H9 (cell line): ENCODE data around the gene DSTN. TPM values are rescaled to one million over a fixed set of nuclear protein-coding genes. Genes with fewer than 3 reads are reported as not detected.

Source experiments
- DNase-seq: peaks from one replicate; pipeline ENCODE4 v3.0.0-alpha.2; 2017
- H2AFZ ChIP-seq: one replicate; pipeline ENCODE4 v1.6.1; 2013; ENCODE audit warnings: mild to moderate bottlenecking, low read length, control low read depth, moderate library complexity
- H2AK5ac ChIP-seq: 2 replicates; pipeline ENCODE4 v1.6.1; 2013; ENCODE audit warnings: low read length, control low read depth, mixed read lengths; ENCODE audit not compliant: insufficient read length
- H2BK120ac ChIP-seq: one replicate; pipeline ENCODE4 v1.6.1; 2013; ENCODE audit warnings: low read depth, mild to moderate bottlenecking, low read length, control low read depth, inconsistent platforms; ENCODE audit not compliant: poor library complexity, severe bottlenecking
- H2BK12ac ChIP-seq: 2 replicates; pipeline ENCODE4 v1.6.1; 2013; ENCODE audit warnings: low read length, control low read depth, mixed read lengths, low read depth; ENCODE audit not compliant: insufficient read length
- H2BK15ac ChIP-seq: 2 replicates; pipeline ENCODE4 v1.6.1; 2013; ENCODE audit warnings: low read depth, low read length, control low read depth
- H2BK20ac ChIP-seq: one replicate; pipeline ENCODE4 v1.6.1; 2013; ENCODE audit warnings: low read depth, mild to moderate bottlenecking, low read length, control low read depth, inconsistent platforms; ENCODE audit not compliant: poor library complexity, severe bottlenecking
- H2BK5ac ChIP-seq: 2 replicates; pipeline ENCODE4 v1.6.1; 2013; ENCODE audit warnings: low read length, control low read depth, mixed read lengths; ENCODE audit not compliant: insufficient read length
- H3K14ac ChIP-seq: 2 replicates; pipeline ENCODE4 v1.6.1; 2013; ENCODE audit warnings: low read length, control low read depth; ENCODE audit not compliant: insufficient read depth
- H3K18ac ChIP-seq: 2 replicates; pipeline ENCODE4 v1.6.1; 2013; ENCODE audit warnings: low read depth, mild to moderate bottlenecking, mixed read lengths, low read length, control low read depth; ENCODE audit not compliant: insufficient read length
- H3K23ac ChIP-seq: 2 replicates; pipeline ENCODE4 v1.6.1; 2013; ENCODE audit warnings: low read length, control low read depth, mixed read lengths, low read depth; ENCODE audit not compliant: insufficient read length
- H3K23me2 ChIP-seq: 2 replicates; pipeline ENCODE4 v1.6.1; 2013; ENCODE audit warnings: low read depth, mild to moderate bottlenecking, mixed read lengths, low read length, control low read depth; ENCODE audit not compliant: insufficient read length, poor library complexity, severe bottlenecking
- H3K27ac ChIP-seq: 2 replicates; pipeline ENCODE4 v1.5.1; 2013; ENCODE audit warnings: low read length, control low read depth, mixed read lengths, low read depth; ENCODE audit not compliant: insufficient read length
- H3K27me3 ChIP-seq: 2 replicates; pipeline ENCODE4 v1.6.1; 2013; ENCODE audit warnings: low read length, control low read depth, inconsistent platforms; ENCODE audit not compliant: insufficient read depth
- H3K4ac ChIP-seq: 2 replicates; pipeline ENCODE4 v1.6.1; 2013; ENCODE audit warnings: low read depth, mild to moderate bottlenecking, control low read depth, inconsistent platforms, low read length, moderate library complexity
- H3K4me1 ChIP-seq: 2 replicates; pipeline ENCODE4 v1.6.1; 2013; ENCODE audit warnings: low read length, control low read depth, inconsistent platforms; ENCODE audit not compliant: insufficient read depth
- H3K4me2 ChIP-seq: 2 replicates; pipeline ENCODE4 v1.6.1; 2013; ENCODE audit warnings: low read length, control low read depth, mixed read lengths; ENCODE audit not compliant: insufficient read length, insufficient read depth
- H3K56ac ChIP-seq: 2 replicates; pipeline ENCODE4 v1.6.1; 2013; ENCODE audit warnings: low read depth, mild to moderate bottlenecking, mixed read lengths, low read length, control low read depth; ENCODE audit not compliant: insufficient read length
- H3K79me1 ChIP-seq: 2 replicates; pipeline ENCODE4 v1.6.1; 2013; ENCODE audit warnings: low read depth, mild to moderate bottlenecking, moderate library complexity, low read length, control low read depth, inconsistent platforms; ENCODE audit not compliant: insufficient read depth, poor library complexity, severe bottlenecking
- H3K79me2 ChIP-seq: 2 replicates; pipeline ENCODE4 v1.6.1; 2013; ENCODE audit warnings: low read length, control low read depth, inconsistent platforms; ENCODE audit not compliant: insufficient read depth
- H3K9ac ChIP-seq: 2 replicates; pipeline ENCODE4 v1.6.1; 2013; ENCODE audit warnings: low read length, control low read depth, mixed read lengths; ENCODE audit not compliant: insufficient read length; ENCODE audit errors: extremely low read depth
- H3K9me3 ChIP-seq: one replicate; pipeline ENCODE4 v1.6.1; 2013; ENCODE audit warnings: low read depth, low read length, inconsistent platforms; ENCODE audit not compliant: control insufficient read depth
- H3T11ph ChIP-seq: one replicate; pipeline ENCODE4 v1.6.1; 2013; ENCODE audit warnings: mild to moderate bottlenecking, low read length, control low read depth, inconsistent platforms
- H4K20me1 ChIP-seq: one replicate; pipeline ENCODE4 v1.6.1; 2013; ENCODE audit not compliant: control insufficient read depth, insufficient read length, insufficient read depth
- H4K5ac ChIP-seq: 2 replicates; pipeline ENCODE4 v1.6.1; 2013; ENCODE audit warnings: low read depth, mild to moderate bottlenecking, mixed read lengths, low read length, control low read depth; ENCODE audit not compliant: insufficient read length
- H4K8ac ChIP-seq: replicated peaks from 2 replicates; pipeline ENCODE4 v1.6.1; 2013; ENCODE audit warnings: low read length, control low read depth, mixed read lengths, low read depth; ENCODE audit not compliant: insufficient read length
- H4K91ac ChIP-seq: 2 replicates; pipeline ENCODE4 v1.6.1; 2013; ENCODE audit warnings: low read depth, mild to moderate bottlenecking, moderate library complexity, mixed read lengths, low read length, control low read depth; ENCODE audit not compliant: insufficient read length
- H3K27ac Mint-ChIP-seq, 3 experiments: 2 replicates in 2 of 3; 3 replicates in 1 of 3; pipeline ENCODE4 v1.8.0; 2020 to 2021; ENCODE audit warnings: mixed read lengths in 3 of 3, mild to moderate bottlenecking in 1 of 3, moderate library complexity in 1 of 3
- H3K27me3 Mint-ChIP-seq: 2 replicates; pipeline ENCODE4 v1.8.0; 2021; ENCODE audit warnings: low read depth, mild to moderate bottlenecking, moderate library complexity, mixed read lengths
- H3K36me3 Mint-ChIP-seq, 3 experiments: 2 replicates in 2 of 3; 3 replicates in 1 of 3; pipeline ENCODE4 v1.8.0; 2020 to 2021; ENCODE audit warnings: low read depth in 3 of 3, mixed read lengths in 3 of 3; ENCODE audit not compliant: insufficient read depth in 1 of 3
- H3K4me1 Mint-ChIP-seq, 2 experiments: 2 replicates each; pipeline ENCODE4 v1.8.0; 2020; ENCODE audit warnings: mixed read lengths in 2 of 2
- H3K4me3 Mint-ChIP-seq, 2 experiments: 2 replicates in 1 of 2; 3 replicates in 1 of 2; pipeline ENCODE4 v1.8.0; 2020 to 2021; ENCODE audit warnings: mild to moderate bottlenecking in 2 of 2, mixed read lengths in 2 of 2, moderate library complexity in 1 of 2
- H3K9me3 Mint-ChIP-seq, 2 experiments: 2 replicates in 1 of 2; 3 replicates in 1 of 2; pipeline ENCODE4 v1.8.0; 2020; ENCODE audit warnings: mild to moderate bottlenecking in 2 of 2, mixed read lengths in 2 of 2, moderate library complexity in 1 of 2
- WGBS: extraction: QIAGEN DNeasy Blood & Tissue Kit; methylation state at CpG from one replicate; pipeline ENCODE4 v1.1.7; 2013; ENCODE audit warnings: missing lambda C conversion rate, low lambda C conversion rate, mixed read lengths; ENCODE audit not compliant: insufficient read length; ENCODE audit errors: extremely low coverage; 5-methylcytosine and 5-hydroxymethylcytosine counted together
- total RNA-seq: library from RNA; stranded (reverse); gene quantifications from 2 replicates; pipeline ENCODE4 v1.2.1, GENCODE V29; 2021
- TF ChIP-seq, protein P1 (sequence below): fragments of 200-600 bp; sonication (generic); conservative IDR thresholded peaks from 3 replicates; pipeline ENCODE4 v1.8.0; 2021; ENCODE audit warnings: antibody characterized with exemption, mild to moderate bottlenecking

DSTN gene
- total RNA-seq, 1 experiment from 2014 or later: 145 TPM

DNA sequence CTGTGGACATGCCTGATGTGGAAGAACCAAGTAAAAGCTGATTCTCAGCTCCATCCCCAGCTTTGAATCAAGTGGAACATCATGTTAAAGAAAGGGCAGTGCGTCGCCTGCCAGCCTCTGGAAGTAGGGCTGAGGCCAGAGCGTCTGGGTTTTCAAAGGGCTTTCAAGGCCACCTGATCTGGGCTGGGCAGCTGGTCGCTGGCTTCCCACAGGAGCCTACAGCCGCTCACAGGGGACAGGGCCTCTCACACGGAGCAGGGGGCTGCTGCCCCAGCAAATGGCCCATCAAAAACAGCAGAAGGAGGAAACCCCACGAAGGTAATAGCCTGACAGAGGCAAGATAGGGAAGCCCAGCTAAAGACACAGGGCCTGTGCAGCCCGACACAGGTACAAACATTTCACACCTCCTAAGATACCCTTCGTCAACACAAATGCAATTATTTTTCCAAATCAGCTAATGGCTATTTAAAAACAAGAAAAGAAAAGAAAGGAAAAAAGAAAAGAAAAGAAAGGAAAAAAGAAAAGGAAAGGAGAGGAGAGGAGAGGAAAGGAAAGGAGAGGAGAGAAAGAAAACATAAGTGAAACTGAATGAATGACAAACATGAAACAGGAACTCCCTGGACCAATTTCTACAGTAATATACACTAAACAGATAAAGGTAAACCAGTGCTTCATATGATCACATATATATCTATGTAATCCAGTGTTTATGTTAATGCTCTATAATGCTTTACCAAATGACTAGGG, 87.4 kb downstream of the DSTN start:
- peaks cover 24% of the 10 kb centered on the region; the same call in 1 of the 2 replicates for H3K79me2 ChIP-seq

More for the DNA sequence above, 87.4 kb downstream of the DSTN start:
- H3K4ac ChIP-seq: no peak overlapping the region
- no peak overlapping the region for H3K18ac ChIP-seq
- H3T11ph ChIP-seq: no peak overlapping the region
- Mint-ChIP-seq H3K4me3 (no peak overlapping the region), H3K4me1 (peaks cover 34 to 44% of the 10 kb centered on the region in 2 experiments), H3K36me3 (peaks cover 47 to 53% (median 52%) of the 10 kb centered on the region in 3 experiments), H3K9me3 (peaks cover 11 to 22% of the 10 kb centered on the region in 2 experiments), H3K27ac (peak overlapping the region; percentile 66 to 79 (median 74); a peak in 4 of 7 replicates), H3K27me3 (no peaks in the 10 kb centered on the region; the same call in 1 of the 2 replicates)
- no peak overlapping the region for H3K23ac ChIP-seq
- H2AFZ ChIP-seq: no peak overlapping the region
- H3K9ac ChIP-seq: no peak overlapping the region
- TF ChIP-seq, protein P1, sequence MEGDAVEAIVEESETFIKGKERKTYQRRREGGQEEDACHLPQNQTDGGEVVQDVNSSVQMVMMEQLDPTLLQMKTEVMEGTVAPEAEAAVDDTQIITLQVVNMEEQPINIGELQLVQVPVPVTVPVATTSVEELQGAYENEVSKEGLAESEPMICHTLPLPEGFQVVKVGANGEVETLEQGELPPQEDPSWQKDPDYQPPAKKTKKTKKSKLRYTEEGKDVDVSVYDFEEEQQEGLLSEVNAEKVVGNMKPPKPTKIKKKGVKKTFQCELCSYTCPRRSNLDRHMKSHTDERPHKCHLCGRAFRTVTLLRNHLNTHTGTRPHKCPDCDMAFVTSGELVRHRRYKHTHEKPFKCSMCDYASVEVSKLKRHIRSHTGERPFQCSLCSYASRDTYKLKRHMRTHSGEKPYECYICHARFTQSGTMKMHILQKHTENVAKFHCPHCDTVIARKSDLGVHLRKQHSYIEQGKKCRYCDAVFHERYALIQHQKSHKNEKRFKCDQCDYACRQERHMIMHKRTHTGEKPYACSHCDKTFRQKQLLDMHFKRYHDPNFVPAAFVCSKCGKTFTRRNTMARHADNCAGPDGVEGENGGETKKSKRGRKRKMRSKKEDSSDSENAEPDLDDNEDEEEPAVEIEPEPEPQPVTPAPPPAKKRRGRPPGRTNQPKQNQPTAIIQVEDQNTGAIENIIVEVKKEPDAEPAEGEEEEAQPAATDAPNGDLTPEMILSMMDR: no peak
- H2BK12ac ChIP-seq: no peak overlapping the region
- H3K27ac ChIP-seq: no peak overlapping the region
- H3K9me3 ChIP-seq: no peaks in the 10 kb centered on the region
- no peaks in the 10 kb centered on the region for H3K27me3 ChIP-seq
- no peak overlapping the region for H3K56ac ChIP-seq
- no peak overlapping the region for H2BK15ac ChIP-seq
- H3K4me1 ChIP-seq: peaks cover 2% of the 10 kb centered on the region; the same call in 1 of the 2 replicates
- H3K23me2 ChIP-seq: no peaks in the 10 kb centered on the region
- H2BK20ac ChIP-seq: no peak overlapping the region
- H4K5ac ChIP-seq: no peak overlapping the region
- H2AK5ac ChIP-seq: no peak overlapping the region
- no CpG with 5 or more reads among the region's 9 CpGs for WGBS
- no peak overlapping the region for H3K4me2 ChIP-seq
- no peak overlapping the region for H2BK5ac ChIP-seq
- no peak overlapping the region for H2BK120ac ChIP-seq
- no peaks in the 10 kb centered on the region for H4K20me1 ChIP-seq
- H3K79me1 ChIP-seq: peaks cover 4% of the 10 kb centered on the region
- DNase-seq: peak; percentile 47
- H4K8ac ChIP-seq: no peak overlapping the region
- no peak overlapping the region; the same call in 1 of the 2 replicates for H3K14ac ChIP-seq
- H4K91ac ChIP-seq: no peak overlapping the region
